OCI-LY3 (cell line): ENCODE measurements around the gene RIMBP3C.

ENCODE experiments used
- H2AFZ ChIP-seq: fragments of 200-600, 300-600 bp; shearing (Covaris generic); 2 replicates; pipeline ENCODE4 v1.6.0; 2014; ENCODE audit warnings: antibody characterized with exemption, low read depth, low read length
- H3K27ac ChIP-seq: fragments of 200-600, 300-600 bp; sonication (generic); 2 replicates; pipeline ENCODE4 v1.5.1; 2014; ENCODE audit warnings: mild to moderate bottlenecking, low read length, moderate library complexity, mixed read lengths
- H3K27me3 ChIP-seq: fragments of 200-600, 300-600 bp; sonication (generic); 2 replicates; pipeline ENCODE4 v1.6.1; 2014; ENCODE audit warnings: low read depth, low read length, mixed read lengths
- H3K36me3 ChIP-seq: fragments of 200-600, 300-600 bp; sonication (generic); replicated peaks from 2 replicates; pipeline ENCODE3; 2014; ENCODE audit warnings: low read depth, low read length, mixed read lengths
- H3K4me1 ChIP-seq: fragments of 300-600, 200-600 bp; sonication (generic); 2 replicates; pipeline ENCODE4 v1.6.1; 2014; ENCODE audit warnings: low read length, mixed read lengths
- H3K4me2 ChIP-seq: fragments of 200-600, 300-600 bp; sonication (generic); 2 replicates; pipeline ENCODE4 v1.6.1; 2014; ENCODE audit warnings: low read length, mixed read lengths
- H3K4me3 ChIP-seq: fragments of 300-600, 200-600 bp; sonication (generic); 2 replicates; pipeline ENCODE4 v1.5.1; 2014; ENCODE audit warnings: antibody characterized with exemption, mild to moderate bottlenecking, low read length, moderate library complexity
- H3K79me2 ChIP-seq: fragments of 300-600, 200-600 bp; shearing (Covaris generic); 2 replicates; pipeline ENCODE4 v1.6.1; 2014; ENCODE audit warnings: mild to moderate bottlenecking, low read length, mixed read lengths
- H3K9ac ChIP-seq: fragments of 300-600, 200-600 bp; shearing (Covaris generic); 2 replicates; pipeline ENCODE4 v1.6.0; 2014; ENCODE audit warnings: mild to moderate bottlenecking, low read length, moderate library complexity
- H3K9me3 ChIP-seq: fragments of 200-600, 300-600 bp; shearing (Covaris generic); 2 replicates; pipeline ENCODE4 v1.6.1; 2014; ENCODE audit warnings: low read length, mixed read lengths; ENCODE audit not compliant: insufficient read depth
- H4K20me1 ChIP-seq: fragments of 200-600, 300-600 bp; sonication (generic); 2 replicates; pipeline ENCODE4 v1.6.1; 2016; ENCODE audit warnings: low read length, mixed read lengths; ENCODE audit not compliant: insufficient read depth
- CTCF ChIP-seq: fragments of 200-600, 300-600 bp; sonication (generic); IDR thresholded peaks from 2 replicates; pipeline ENCODE4 v1.5.1; 2014; ENCODE audit warnings: antibody characterized with exemption, low read length, low read depth
- EZH2phosphoT487 ChIP-seq: fragments of 200-600 bp; shearing (Covaris generic); IDR thresholded peaks from 2 replicates; pipeline ENCODE4 v1.6.1; 2018; ENCODE audit warnings: antibody characterized with exemption, mixed run types, low read depth

Gene RIMBP3C

GRCh38 chr22:21594865-21595452 is 43.7 kb upstream of the RIMBP3C start:
- H3K27ac ChIP-seq = no peak overlapping the region
- no peak for TF ChIP-seq CTCF
- TF ChIP-seq EZH2phosphoT487 = no peak
- no peak overlapping the region for H3K4me3 ChIP-seq
- peaks cover 90% of the 10 kb centered on the region for H4K20me1 ChIP-seq
- peaks cover 100% of the 10 kb centered on the region for H3K79me2 ChIP-seq
- H3K36me3 ChIP-seq = peaks cover 68% of the 10 kb centered on the region
- H3K4me2 ChIP-seq = no peak overlapping the region
- H3K9me3 ChIP-seq = no peaks in the 10 kb centered on the region
- no peak overlapping the region for H3K9ac ChIP-seq
- no peaks in the 10 kb centered on the region for H3K27me3 ChIP-seq
- no peak overlapping the region for H2AFZ ChIP-seq
- H3K4me1 ChIP-seq = peaks cover 17% of the 10 kb centered on the region

GRCh38 chr22:21593406-21594232 is 42.4 kb upstream of the RIMBP3C start:
- H3K4me2 ChIP-seq = no peak overlapping the region
- no peak overlapping the region for H2AFZ ChIP-seq
- H3K27me3 ChIP-seq = no peaks in the 10 kb centered on the region
- H3K4me3 ChIP-seq = no peak overlapping the region
- H3K79me2 ChIP-seq = peaks cover 100% of the 10 kb centered on the region
- H3K9ac ChIP-seq = no peak overlapping the region
- no peak overlapping the region for H3K27ac ChIP-seq
- TF ChIP-seq CTCF (peak; percentile 27; the same call in 1 of the 2 replicates), EZH2phosphoT487 (no peak)
- peaks cover 87% of the 10 kb centered on the region for H4K20me1 ChIP-seq
- peaks cover 69% of the 10 kb centered on the region for H3K36me3 ChIP-seq
- no peaks in the 10 kb centered on the region for H3K9me3 ChIP-seq
- peaks cover 30% of the 10 kb centered on the region for H3K4me1 ChIP-seq

DNA sequence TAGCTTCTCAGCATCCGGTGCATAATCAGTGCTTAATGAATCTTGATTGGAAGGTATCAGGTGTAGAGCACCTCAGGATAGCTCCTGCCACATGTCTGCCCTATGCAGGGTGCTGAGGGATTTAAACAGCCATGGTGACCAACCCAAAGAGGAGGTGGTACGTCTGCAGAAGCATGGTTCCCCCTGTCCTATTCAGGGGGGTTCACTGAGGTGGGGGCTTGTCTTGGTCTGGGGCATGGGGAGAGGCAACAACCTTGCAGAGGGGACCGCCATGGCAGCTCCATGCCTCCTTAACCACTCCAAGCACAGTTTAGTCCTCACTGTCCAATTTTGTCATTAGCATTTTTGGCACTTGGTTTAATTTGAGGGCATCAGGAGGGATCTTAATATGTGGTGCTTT is 41.2 kb upstream of the RIMBP3C start:
- no peak overlapping the region for H2AFZ ChIP-seq
- H3K36me3 ChIP-seq = peaks cover 66% of the 10 kb centered on the region
- H3K4me3 ChIP-seq = no peak overlapping the region
- no peak overlapping the region for H3K4me2 ChIP-seq
- H3K4me1 ChIP-seq = peaks cover 38% of the 10 kb centered on the region
- peaks cover 86% of the 10 kb centered on the region for H4K20me1 ChIP-seq
- H3K27ac ChIP-seq = no peak overlapping the region
- peaks cover 91% of the 10 kb centered on the region for H3K79me2 ChIP-seq
- H3K9ac ChIP-seq = no peak overlapping the region
- no peaks in the 10 kb centered on the region for H3K27me3 ChIP-seq
- no peaks in the 10 kb centered on the region for H3K9me3 ChIP-seq
- TF ChIP-seq EZH2phosphoT487 (no peak), CTCF (no peak)

DNA sequence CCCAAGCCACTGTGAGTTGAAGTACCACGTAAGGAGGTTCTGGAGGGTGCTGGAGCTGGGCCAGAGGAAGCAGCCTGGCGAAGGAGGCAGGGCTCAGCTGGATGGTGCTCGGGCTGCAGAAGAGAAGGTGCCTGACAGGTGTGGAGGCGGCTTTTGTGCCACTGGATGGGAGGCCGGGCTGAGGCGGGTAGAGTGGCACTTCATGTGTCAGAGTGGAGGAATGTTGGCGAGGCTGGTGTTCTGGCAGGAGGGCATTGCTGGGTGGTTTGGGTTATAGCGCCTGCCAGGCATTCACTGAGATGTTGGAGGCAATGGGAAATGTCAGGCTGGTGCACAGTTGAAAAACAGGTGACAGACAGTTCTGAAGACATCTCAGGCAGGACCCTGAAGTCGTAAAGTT is 40.4 kb upstream of the RIMBP3C start:
- peaks cover 45% of the 10 kb centered on the region for H3K4me1 ChIP-seq
- H3K9ac ChIP-seq = no peak overlapping the region
- peaks cover 91% of the 10 kb centered on the region for H3K79me2 ChIP-seq
- no peak overlapping the region for H3K27ac ChIP-seq
- no peaks in the 10 kb centered on the region for H3K27me3 ChIP-seq
- no peak for TF ChIP-seq CTCF
- TF ChIP-seq EZH2phosphoT487 = no peak
- H2AFZ ChIP-seq = no peak overlapping the region
- no peak overlapping the region for H3K4me3 ChIP-seq
- no peak overlapping the region for H3K4me2 ChIP-seq
- peaks cover 86% of the 10 kb centered on the region for H4K20me1 ChIP-seq
- no peaks in the 10 kb centered on the region for H3K9me3 ChIP-seq
- H3K36me3 ChIP-seq = peaks cover 63% of the 10 kb centered on the region
